AG04449 (cell line): ENCODE data around the gene CCL15.
"Not testable (repeated sequence)": the region's sequence is repeated elsewhere in the genome, so short reads cannot be mapped to it uniquely, and the experiment has no call there.

Source experiments
- CTCF ChIA-PET: fragments of 350-600 bp; formaldehyde crosslinking; extraction: SDS; loops from one replicate; lab custom pipeline; 2021; ENCODE audit warnings: antibody characterized with exemption; lab: Yijun Ruan, JAX
- POLR2A ChIA-PET: fragments of 400-600, 350-600 bp; formaldehyde crosslinking; extraction: SDS; loops from one replicate; lab custom pipeline; 2020; ENCODE audit warnings: antibody characterized with exemption, inconsistent platforms; lab: Yijun Ruan, JAX
- DNase-seq: peaks from one replicate; pipeline ENCODE4 v3.0.0-alpha.2; 2010; ENCODE audit warnings: low read depth, low spot score
- H3K4me3 ChIP-seq: 2 replicates; pipeline ENCODE4 v1.5.1; 2011; ENCODE audit warnings: low read depth, mild to moderate bottlenecking, control low read depth, low read length
- CTCF ChIP-seq: IDR thresholded peaks from one replicate; pipeline ENCODE4 v1.5.1; 2011; ENCODE audit warnings: mild to moderate bottlenecking, moderate library complexity, low read length, control low read depth, inconsistent platforms; ENCODE audit not compliant: insufficient read depth; ENCODE audit errors: missing control alignments

Gene CCL15

DNA sequence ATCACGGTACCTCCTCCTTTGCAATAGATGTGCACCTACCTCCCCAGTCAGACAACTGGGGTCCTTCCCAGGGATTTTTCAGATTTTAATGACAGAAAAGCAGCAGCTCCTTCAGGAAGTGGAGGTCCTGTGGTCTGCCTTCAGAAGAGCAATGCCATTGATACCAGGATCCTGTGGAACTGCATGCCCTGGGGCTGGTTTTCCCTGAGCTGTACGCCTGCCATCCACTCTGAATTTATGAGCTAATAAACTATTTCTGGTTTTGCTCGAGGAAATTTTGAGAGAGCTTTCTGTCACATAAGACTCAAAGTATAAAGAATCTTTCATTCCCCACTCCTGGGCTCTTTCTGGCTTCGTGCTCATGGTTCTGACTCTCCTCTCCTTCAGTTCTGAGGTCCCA is 26.4 kb upstream of the CCL15 start:
- ChIA-PET POLR2A (no interaction called here), CTCF (no interaction called here)
- H3K4me3 ChIP-seq = no peak overlapping the region
- no peak for TF ChIP-seq CTCF
- no peak for DNase-seq

DNA sequence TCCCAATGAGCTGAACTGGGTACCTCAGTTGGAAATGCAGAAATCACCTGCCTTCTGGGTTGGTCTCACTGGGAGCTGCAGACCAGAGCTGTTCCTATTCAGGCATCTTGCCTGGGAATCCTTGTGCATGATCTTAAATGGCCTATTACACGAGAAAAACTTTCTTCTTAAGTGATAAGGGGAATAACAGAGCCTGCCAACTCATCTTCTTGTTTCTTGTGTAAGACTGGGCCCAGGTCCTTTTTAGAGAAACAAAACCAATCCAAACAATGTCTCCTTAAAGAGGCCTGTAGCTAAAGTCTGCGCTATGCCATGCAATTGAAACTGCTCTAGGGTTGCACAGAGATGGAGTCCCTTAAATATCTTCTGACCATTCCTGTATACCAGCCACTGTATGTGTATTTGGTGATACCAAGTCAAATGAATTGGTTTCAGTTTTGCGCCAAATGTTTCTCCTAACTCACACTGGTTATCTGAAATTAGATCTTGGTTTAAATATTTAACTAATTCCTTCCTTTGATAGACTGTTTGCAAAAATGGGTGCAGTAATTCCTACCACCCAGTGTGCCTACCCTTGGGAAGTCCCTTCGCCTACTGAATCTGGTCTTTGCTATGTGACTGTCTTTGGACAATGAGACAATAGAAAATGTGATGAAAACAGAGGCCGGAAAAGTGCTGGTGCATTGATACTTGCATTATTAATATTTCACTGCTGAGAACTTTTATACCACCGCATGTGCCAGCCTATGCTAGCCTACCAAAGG is 22.9 kb upstream of the CCL15 start:
- no peak overlapping the region for H3K4me3 ChIP-seq
- ChIA-PET CTCF (no interaction called here), POLR2A (no interaction called here)
- no peak for TF ChIP-seq CTCF
- no peak for DNase-seq

GRCh38 chr17:36019423-36019822 is 18.1 kb upstream of the CCL15 start:
- H3K4me3 ChIP-seq = no peak overlapping the region
- no peak for DNase-seq
- TF ChIP-seq CTCF = no peak
- ChIA-PET POLR2A (no interaction called here), CTCF (interaction anchor here (1.1 kb wide), 1 partner anchor 129 kb away, joined by 3 read pairs; no protein-coding TSS in a partner anchor)

DNA sequence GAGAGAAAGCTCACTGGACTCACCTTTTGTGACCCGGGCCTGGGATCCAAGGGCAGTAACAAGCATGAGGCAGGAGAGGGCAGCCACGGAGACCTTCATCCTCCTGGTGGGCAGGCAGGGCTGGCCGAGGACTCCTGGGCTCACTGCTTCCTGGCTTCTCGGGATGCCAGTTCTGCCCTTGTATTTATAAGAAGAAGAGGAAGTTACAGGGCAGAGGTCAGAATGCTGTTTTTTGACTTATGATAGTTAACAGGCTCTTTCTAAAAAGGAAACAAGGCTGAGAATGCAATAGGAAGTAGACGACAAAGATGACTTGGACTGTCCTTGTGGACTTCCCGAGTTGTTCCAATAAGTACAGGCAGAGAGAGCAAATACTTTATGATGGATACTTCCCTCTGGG is 16.4 kb upstream of the CCL15 start, which contains the start of gene CCL23:
TSS of gene CCL23 (minus strand) at position 174 of the 400 bp plus-strand sequence. CDS start at position 99, 75 bp downstream.
- TF ChIP-seq CTCF = no peak
- ChIA-PET CTCF (interaction anchor here (1.0 kb wide), 1 partner anchor 8 kb away, joined by 3 read pairs; no protein-coding TSS in a partner anchor), POLR2A (no interaction called here)
- no peak within 1 kb of the TSS for H3K4me3 ChIP-seq
- no peak for DNase-seq

- ChIA-PET POLR2A (no interaction called here), CTCF (no interaction called here)
- TF ChIP-seq CTCF = no peak
- H3K4me3 ChIP-seq = no peak overlapping the region
- no peak for DNase-seq
Observed at GRCh38 chr17:36016555-36016954, 15.2 kb upstream of the CCL15 start.

- CTCF ChIA-PET, POLR2A ChIA-PET, DNase-seq, H3K4me3 ChIP-seq: not testable (repeated sequence)
Observed at GRCh38 chr17:36015895-36016294, 14.5 kb upstream of the CCL15 start.

GRCh38 chr17:36014946-36015345 is 13.6 kb upstream of the CCL15 start:
- DNase-seq = no peak
- ChIA-PET CTCF (no interaction called here), POLR2A (no interaction called here)
- TF ChIP-seq CTCF = no peak
- H3K4me3 ChIP-seq = no peak overlapping the region
